ENCODE data around the gene PPP2R1B. TPM values are rescaled to one million over a fixed set of nuclear protein-coding genes. Genes with fewer than 3 reads are reported as not detected.

The PPP2R1B gene
- total RNA-seq, 1 donor from 2014 or later = 33.8 TPM

- Mint-ChIP-seq H3K9me3 (no peaks in the 10 kb centered on the region), H3K4me1 (peaks cover 36% of the 10 kb centered on the region), H3K36me3 (peaks cover 3% of the 10 kb centered on the region), H3K27me3 (ENCODE audit: low read depth) (no peaks in the 10 kb centered on the region), H3K4me3 (no peak overlapping the region), H3K27ac (no peak overlapping the region)
- TF ChIP-seq, protein P1, sequence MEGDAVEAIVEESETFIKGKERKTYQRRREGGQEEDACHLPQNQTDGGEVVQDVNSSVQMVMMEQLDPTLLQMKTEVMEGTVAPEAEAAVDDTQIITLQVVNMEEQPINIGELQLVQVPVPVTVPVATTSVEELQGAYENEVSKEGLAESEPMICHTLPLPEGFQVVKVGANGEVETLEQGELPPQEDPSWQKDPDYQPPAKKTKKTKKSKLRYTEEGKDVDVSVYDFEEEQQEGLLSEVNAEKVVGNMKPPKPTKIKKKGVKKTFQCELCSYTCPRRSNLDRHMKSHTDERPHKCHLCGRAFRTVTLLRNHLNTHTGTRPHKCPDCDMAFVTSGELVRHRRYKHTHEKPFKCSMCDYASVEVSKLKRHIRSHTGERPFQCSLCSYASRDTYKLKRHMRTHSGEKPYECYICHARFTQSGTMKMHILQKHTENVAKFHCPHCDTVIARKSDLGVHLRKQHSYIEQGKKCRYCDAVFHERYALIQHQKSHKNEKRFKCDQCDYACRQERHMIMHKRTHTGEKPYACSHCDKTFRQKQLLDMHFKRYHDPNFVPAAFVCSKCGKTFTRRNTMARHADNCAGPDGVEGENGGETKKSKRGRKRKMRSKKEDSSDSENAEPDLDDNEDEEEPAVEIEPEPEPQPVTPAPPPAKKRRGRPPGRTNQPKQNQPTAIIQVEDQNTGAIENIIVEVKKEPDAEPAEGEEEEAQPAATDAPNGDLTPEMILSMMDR (IDR thresholded peaks at IDR 0.05; ENCODE audit: unreplicated experiment) = no peak
- DNase-seq (ENCODE audit: low spot score in 2 of 2, unreplicated experiment in 2 of 2) = no peak
Measured at GRCh38 chr11:111694851-111695250, 71.3 kb downstream of the PPP2R1B start.

GRCh38 chr11:111693224-111693937, 72.8 kb downstream of the PPP2R1B start:
- Mint-ChIP-seq H3K4me3 (no peak overlapping the region), H3K9me3 (no peaks in the 10 kb centered on the region), H3K27me3 (ENCODE audit: low read depth) (no peaks in the 10 kb centered on the region), H3K4me1 (peaks cover 44% of the 10 kb centered on the region), H3K27ac (no peak overlapping the region), H3K36me3 (peaks cover 3% of the 10 kb centered on the region)
- no peak for DNase-seq (ENCODE audit: low spot score in 2 of 2, unreplicated experiment in 2 of 2)
- TF ChIP-seq, protein P1 (IDR thresholded peaks at IDR 0.05; ENCODE audit: unreplicated experiment) = no peak

GRCh38 chr11:111691741-111692140, 74.4 kb downstream of the PPP2R1B start:
- Mint-ChIP-seq H3K27me3 (ENCODE audit: low read depth) (no peaks in the 10 kb centered on the region), H3K4me1 (peaks cover 48% of the 10 kb centered on the region), H3K9me3 (no peaks in the 10 kb centered on the region), H3K4me3 (no peak overlapping the region), H3K27ac (peak overlapping the region; percentile 63), H3K36me3 (peaks cover 5% of the 10 kb centered on the region)
- no peak for DNase-seq (ENCODE audit: low spot score in 2 of 2, unreplicated experiment in 2 of 2)
- TF ChIP-seq, protein P1 (IDR thresholded peaks at IDR 0.05; ENCODE audit: unreplicated experiment) = no peak

DNA sequence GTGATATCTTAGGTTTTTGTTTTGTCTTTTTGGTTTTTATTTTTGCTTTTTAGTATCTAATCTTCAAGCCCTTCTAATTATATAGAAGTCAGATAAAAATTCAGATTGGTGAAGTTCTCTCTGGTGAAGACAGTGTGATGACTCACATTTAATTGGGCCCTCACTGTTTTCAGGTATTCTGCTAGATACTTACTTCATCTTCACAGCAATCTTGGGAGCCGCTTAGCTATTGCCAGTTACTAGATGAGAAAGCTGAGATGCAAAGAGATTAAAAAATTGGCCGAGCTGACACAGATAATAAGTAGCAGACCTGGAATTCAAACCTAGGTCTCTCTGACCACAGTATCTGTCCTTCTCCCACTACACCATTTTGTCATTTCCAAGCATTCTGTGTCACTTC, 75.0 kb downstream of the PPP2R1B start:
- DNase-seq (ENCODE audit: low spot score in 2 of 2, unreplicated experiment in 2 of 2) = no peak
- no peak overlapping the region for H3K27ac Mint-ChIP-seq

DNA sequence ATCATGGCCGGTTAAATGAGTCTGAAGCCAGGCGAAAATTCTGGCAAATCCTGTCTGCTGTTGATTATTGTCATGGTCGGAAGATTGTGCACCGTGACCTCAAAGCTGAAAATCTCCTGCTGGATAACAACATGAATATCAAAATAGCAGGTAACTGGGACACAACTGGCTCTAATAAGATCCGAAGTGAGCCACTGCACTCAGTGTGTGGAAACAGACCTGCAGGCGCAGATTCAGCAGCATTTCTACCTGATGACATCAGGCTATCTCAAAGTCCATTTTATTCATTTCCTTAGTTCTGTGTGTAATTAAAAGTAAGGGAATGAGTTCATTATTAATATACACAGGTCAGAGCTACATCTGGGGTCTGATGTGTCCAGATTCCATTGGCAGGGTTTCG, 78.2 kb downstream of the PPP2R1B start:
- Mint-ChIP-seq H3K9me3 (no peaks in the 10 kb centered on the region), H3K27ac (peak overlapping the region; percentile 93), H3K36me3 (peaks cover 6% of the 10 kb centered on the region), H3K4me3 (no peak overlapping the region), H3K27me3 (ENCODE audit: low read depth) (no peaks in the 10 kb centered on the region), H3K4me1 (peaks cover 25% of the 10 kb centered on the region)
- DNase-seq (ENCODE audit: low spot score in 2 of 2, unreplicated experiment in 2 of 2) = no peak
- TF ChIP-seq, protein P1 (IDR thresholded peaks at IDR 0.05; ENCODE audit: unreplicated experiment) = no peak

More for the DNA sequence above, 75.0 kb downstream of the PPP2R1B start:
- H3K36me3 Mint-ChIP-seq = peaks cover 5% of the 10 kb centered on the region
- TF ChIP-seq, protein P1 (IDR thresholded peaks at IDR 0.05; ENCODE audit: unreplicated experiment) = no peak
- H3K27me3 Mint-ChIP-seq (ENCODE audit: low read depth) = no peaks in the 10 kb centered on the region
- no peaks in the 10 kb centered on the region for H3K9me3 Mint-ChIP-seq
- no peak overlapping the region for H3K4me3 Mint-ChIP-seq
- peaks cover 43% of the 10 kb centered on the region for H3K4me1 Mint-ChIP-seq

All from mesothelial cell of epicardium (in vitro differentiated cells).